H1 (cell line): ENCODE measurements around the gene MAGEA6. TPM values are rescaled to one million over a fixed set of nuclear protein-coding genes. Genes with fewer than 3 reads are reported as not detected.

Experiments
- CTCF ChIA-PET: fragments of 300-600 bp; sonication (Branson Sonifier 250); formaldehyde crosslinking; loops from one replicate; lab custom pipeline; 2021; ENCODE audit not compliant: partially characterized antibody; lab: Charles Lee
- POLR2A ChIA-PET: fragments of 300-600 bp; sonication (Branson Sonifier 250); formaldehyde crosslinking; loops from one replicate; lab custom pipeline; 2021; ENCODE audit warnings: inconsistent platforms; ENCODE audit not compliant: partially characterized antibody; lab: Charles Lee
- DNase-seq, 2 experiments: peaks; one replicate each; pipeline versions ENCODE4 v3.0.0 to v3.0.0-alpha.2; 2010 to 2022; ENCODE audit warnings: low spot score in 2 of 2, low read depth in 1 of 2, mixed read lengths in 1 of 2
- FAIRE-seq: peaks from 2 replicates; lab custom pipeline; 2011; peaks lifted over from hg19 to GRCh38; lab: Jason Lieb, UNC
- H2AFZ ChIP-seq: 2 replicates; pipeline ENCODE4 v1.8.1; 2012; ENCODE audit warnings: low read length, inconsistent platforms
- H2AK5ac ChIP-seq: 2 replicates; pipeline ENCODE4 v1.6.1; 2013; ENCODE audit warnings: low read depth, low read length
- H2BK120ac ChIP-seq: replicated peaks from 2 replicates; pipeline ENCODE3; 2013; ENCODE audit warnings: low read depth, low read length, inconsistent platforms
- H2BK12ac ChIP-seq: 2 replicates; pipeline ENCODE4 v1.6.1; 2013; ENCODE audit warnings: low read depth, low read length
- H2BK15ac ChIP-seq: 2 replicates; pipeline ENCODE4 v1.6.1; 2013; ENCODE audit warnings: low read length
- H2BK20ac ChIP-seq: 2 replicates; pipeline ENCODE4 v1.6.1; 2013; ENCODE audit warnings: low read length
- H2BK5ac ChIP-seq: 2 replicates; pipeline ENCODE4 v1.6.1; 2013; ENCODE audit warnings: low read depth, low read length
- H3K14ac ChIP-seq: 2 replicates; pipeline ENCODE4 v1.6.1; 2013; ENCODE audit warnings: inconsistent platforms; ENCODE audit not compliant: insufficient read length
- H3K18ac ChIP-seq: 2 replicates; pipeline ENCODE4 v1.6.1; 2013; ENCODE audit warnings: low read length; ENCODE audit errors: extremely low read depth
- H3K23ac ChIP-seq: 2 replicates; pipeline ENCODE4 v1.6.1; 2013; ENCODE audit warnings: inconsistent platforms; ENCODE audit not compliant: insufficient read length
- H3K23me2 ChIP-seq: 2 replicates; pipeline ENCODE4 v1.6.1; 2013; ENCODE audit warnings: low read depth, low read length
- H3K27ac ChIP-seq: 2 replicates; pipeline ENCODE4 v1.6.1; 2011; ENCODE audit warnings: low read depth, low read length, inconsistent platforms
- H3K27me3 ChIP-seq, 4 experiments: replicated peaks in 1 of 4; 1 replicate in 1 of 4; 2 replicates in 3 of 4; pipeline versions ENCODE4 v1.6.1 to v1.8.1; 2011 to 2013; ENCODE audit warnings: low read length in 3 of 4, mild to moderate bottlenecking in 3 of 4, inconsistent platforms in 2 of 4, mixed read lengths in 2 of 4, moderate library complexity in 1 of 4; ENCODE audit not compliant: control insufficient read depth in 3 of 4, insufficient read depth in 3 of 4; ENCODE audit errors: extremely low read depth in 1 of 4
- H3K36me3 ChIP-seq, 4 experiments: 2 replicates each; pipeline versions ENCODE4 v1.6.1 to v1.8.1; 2011 to 2013; ENCODE audit warnings: mild to moderate bottlenecking in 4 of 4, low read length in 3 of 4, moderate library complexity in 2 of 4, control low read depth in 1 of 4, inconsistent platforms in 1 of 4; ENCODE audit not compliant: insufficient read depth in 4 of 4, control insufficient read depth in 2 of 4
- H3K4ac ChIP-seq: replicated peaks from 2 replicates; pipeline ENCODE3; 2013; ENCODE audit warnings: low read length, low read depth, mixed read lengths, inconsistent platforms; ENCODE audit not compliant: insufficient read length
- H3K4me1 ChIP-seq, 4 experiments: replicated peaks in 1 of 4; 1 replicate in 1 of 4; 2 replicates in 3 of 4; pipeline versions ENCODE4 v1.6.1 to v1.8.1; 2011 to 2013; ENCODE audit warnings: low read length in 3 of 4, inconsistent platforms in 2 of 4, mixed read lengths in 1 of 4; ENCODE audit not compliant: insufficient read depth in 4 of 4, control insufficient read depth in 3 of 4
- H3K4me2 ChIP-seq, 2 experiments: 2 replicates each; pipeline versions ENCODE4 v1.6.1 to v1.8.1; 2011 to 2013; ENCODE audit warnings: low read depth in 2 of 2, low read length in 2 of 2, control low read depth in 1 of 2, inconsistent platforms in 1 of 2, mild to moderate bottlenecking in 1 of 2; ENCODE audit not compliant: insufficient read depth in 1 of 2
- H3K4me3 ChIP-seq, 4 experiments: fragments of 200-600, 300-600 bp in 1 of 4; sonication (generic), shearing (Covaris generic), sonication (Bioruptor Twin) in 1 of 4; 2 replicates each; pipeline versions ENCODE4 v1.5.1 to v1.8.1; 2011 to 2016; ENCODE audit warnings: low read length in 4 of 4, low read depth in 3 of 4, control low read depth in 2 of 4, inconsistent platforms in 2 of 4, mild to moderate bottlenecking in 2 of 4, mixed read lengths in 1 of 4, moderate library complexity in 1 of 4; ENCODE audit not compliant: insufficient read depth in 2 of 4; ENCODE audit errors: extremely low read depth in 1 of 4
- H3K56ac ChIP-seq: replicated peaks from 2 replicates; pipeline ENCODE3; 2013; ENCODE audit warnings: low read depth, mild to moderate bottlenecking, mixed read lengths, low read length, inconsistent platforms; ENCODE audit not compliant: insufficient read length
- H3K79me1 ChIP-seq: 2 replicates; pipeline ENCODE4 v1.6.1; 2013; ENCODE audit warnings: low read depth, low read length, control low read depth
- H3K79me2 ChIP-seq, 2 experiments: 2 replicates each; pipeline versions ENCODE4 v1.6.1 to v1.8.1; 2012 to 2013; ENCODE audit warnings: low read length in 2 of 2, mild to moderate bottlenecking in 2 of 2, inconsistent platforms in 1 of 2; ENCODE audit not compliant: insufficient read depth in 2 of 2, control insufficient read depth in 1 of 2
- H3K9ac ChIP-seq, 4 experiments: replicated peaks in 1 of 4; 1 replicate in 1 of 4; 2 replicates in 3 of 4; pipeline versions ENCODE4 v1.6.1 to v1.8.1; 2011 to 2013; ENCODE audit warnings: low read depth in 3 of 4, low read length in 3 of 4, control low read depth in 2 of 4, mild to moderate bottlenecking in 2 of 4, moderate library complexity in 2 of 4, inconsistent platforms in 1 of 4; ENCODE audit errors: extremely low read depth in 1 of 4
- H3K9me3 ChIP-seq, 2 experiments: 2 replicates each; pipeline versions ENCODE4 v1.6.1 to v1.8.1; 2012 to 2013; ENCODE audit warnings: mild to moderate bottlenecking in 2 of 2, moderate library complexity in 2 of 2, control low read depth in 1 of 2, inconsistent platforms in 1 of 2, low read depth in 1 of 2, low read length in 1 of 2, mixed read lengths in 1 of 2; ENCODE audit not compliant: insufficient read depth in 2 of 2
- H4K20me1 ChIP-seq, 2 experiments: replicated peaks in 1 of 2; 2 replicates each; pipeline versions ENCODE3 to v1.8.1; 2011 to 2013; ENCODE audit warnings: inconsistent platforms in 2 of 2, low read length in 2 of 2, mild to moderate bottlenecking in 1 of 2; ENCODE audit not compliant: insufficient read depth in 2 of 2, control insufficient read depth in 1 of 2
- H4K5ac ChIP-seq: 2 replicates; pipeline ENCODE4 v1.6.1; 2013; ENCODE audit warnings: low read length, low read depth, mixed read lengths, inconsistent platforms; ENCODE audit not compliant: insufficient read length
- H4K8ac ChIP-seq: 2 replicates; pipeline ENCODE4 v1.8.0; 2013; ENCODE audit warnings: mild to moderate bottlenecking, moderate library complexity, low read length, inconsistent platforms; ENCODE audit not compliant: insufficient read depth; ENCODE audit errors: extremely low read depth
- H4K91ac ChIP-seq: replicated peaks from 2 replicates; pipeline ENCODE3; 2013; ENCODE audit warnings: low read length, mixed read lengths, inconsistent platforms; ENCODE audit not compliant: insufficient read length
- CBX8 ChIP-seq: fragments of 300-800, 300-1000 bp; sonication (generic); IDR thresholded peaks from 2 replicates; pipeline ENCODE4 v1.7.1; 2016; ENCODE audit warnings: low read depth, low read length, borderline replicate concordance
- FOSL1 ChIP-seq: IDR thresholded peaks from 2 replicates; pipeline ENCODE4 v1.6.1; 2011; ENCODE audit warnings: mild to moderate bottlenecking, low read depth, low read length, moderate library complexity; ENCODE audit not compliant: insufficient read depth
- JUND ChIP-seq: IDR thresholded peaks from 2 replicates; pipeline ENCODE4 v1.6.1; 2011; ENCODE audit warnings: mild to moderate bottlenecking, improper control_type of control experiment, low read length
- KDM1A ChIP-seq: fragments of 200-600, 300-600 bp; sonication (generic); IDR thresholded peaks from 2 replicates; pipeline ENCODE4 v1.7.1; 2016; ENCODE audit warnings: mild to moderate bottlenecking, low read length, borderline replicate concordance
- MAFK ChIP-seq: IDR thresholded peaks from 2 replicates; pipeline ENCODE4 v1.6.1; 2012; ENCODE audit warnings: low read depth, mild to moderate bottlenecking, improper control_type of control experiment, low read length
- NRF1 ChIP-seq: IDR thresholded peaks from 2 replicates; pipeline ENCODE4 v1.6.1; 2011; ENCODE audit warnings: mild to moderate bottlenecking, low read depth, low read length, improper control_type of control experiment
- POU5F1 ChIP-seq: IDR thresholded peaks from 2 replicates; pipeline ENCODE4 v1.6.1; 2011; ENCODE audit warnings: low read depth, mild to moderate bottlenecking, low read length, moderate library complexity
- RFX5 ChIP-seq: IDR thresholded peaks from 2 replicates; pipeline ENCODE4 v1.6.1; 2011; ENCODE audit warnings: low read depth, low read length, improper control_type of control experiment, borderline replicate concordance
- RNF2 ChIP-seq: fragments of 200-900, 300-1000 bp; sonication (generic); IDR thresholded peaks from 2 replicates; pipeline ENCODE4 v1.7.1; 2016; ENCODE audit warnings: borderline replicate concordance, low read depth, mild to moderate bottlenecking, antibody characterized with exemption, low read length; ENCODE audit not compliant: poor library complexity, severe bottlenecking; ENCODE audit errors: missing control alignments
- RXRA ChIP-seq: IDR thresholded peaks from 2 replicates; pipeline ENCODE4 v1.6.1; 2011; ENCODE audit warnings: low read depth, mild to moderate bottlenecking, low read length, moderate library complexity; ENCODE audit not compliant: insufficient read depth
- SIRT6 ChIP-seq: IDR thresholded peaks from one replicate; pipeline ENCODE4 v1.7.1; 2012; ENCODE audit warnings: low read length, inconsistent platforms
- SP1 ChIP-seq: IDR thresholded peaks from 2 replicates; pipeline ENCODE4 v1.6.1; 2011; ENCODE audit warnings: low read depth, low read length
- SP2 ChIP-seq: IDR thresholded peaks from 2 replicates; pipeline ENCODE4 v1.6.1; 2012; ENCODE audit warnings: mild to moderate bottlenecking, low read length, inconsistent platforms
- WGBS, 2 experiments: shearing (Covaris generic) in 1 of 2; methylation state at CpG; one replicate each; pipeline versions ENCODE4 v1.1.6 to v1.1.7; 2013 to 2015; ENCODE audit warnings: low lambda C conversion rate in 2 of 2, mixed read lengths in 2 of 2, inconsistent platforms in 1 of 2, low coverage in 1 of 2, missing lambda C conversion rate in 1 of 2; ENCODE audit not compliant: insufficient replicate concordance in 2 of 2, insufficient coverage in 1 of 2, insufficient read length in 1 of 2; ENCODE audit errors: extremely low coverage in 1 of 2, missing lambda C conversion rate in 1 of 2; 5-methylcytosine and 5-hydroxymethylcytosine counted together
- polyA plus RNA-seq, 7 experiments: library from polyadenylated mRNA; depleted of rRNA in 3 of 7; stranded (reverse) in 5 of 7; unstranded in 2 of 7; fragments of >200 nt in 5 of 7; fragments of 200-250 nt in 2 of 7; gene quantifications; 1 replicate in 5 of 7; 2 replicates in 1 of 7; 4 replicates in 1 of 7; pipeline versions ENCODE4 v1.2.1 to v1.2.3, GENCODE V29; 2011 to 2013; ENCODE audit warnings: missing spikeins in 2 of 7, mixed read lengths in 2 of 7
- total RNA-seq: library from RNA; stranded (reverse); fragmentation: NEBNext Ultra II Directional; extraction: Animal tissue kit (Norgen Biotek cat#: 25700); gene quantifications from 2 replicates; pipeline ENCODE4 v1.2.1, GENCODE V29; 2021

Gene MAGEA6
- total and polyA plus RNA-seq, 2 of the 8 experiments (the other 6 are each of a cell fraction or from before 2014, with no cell fraction given): 0.08 TPM; not detected in 1

DNA sequence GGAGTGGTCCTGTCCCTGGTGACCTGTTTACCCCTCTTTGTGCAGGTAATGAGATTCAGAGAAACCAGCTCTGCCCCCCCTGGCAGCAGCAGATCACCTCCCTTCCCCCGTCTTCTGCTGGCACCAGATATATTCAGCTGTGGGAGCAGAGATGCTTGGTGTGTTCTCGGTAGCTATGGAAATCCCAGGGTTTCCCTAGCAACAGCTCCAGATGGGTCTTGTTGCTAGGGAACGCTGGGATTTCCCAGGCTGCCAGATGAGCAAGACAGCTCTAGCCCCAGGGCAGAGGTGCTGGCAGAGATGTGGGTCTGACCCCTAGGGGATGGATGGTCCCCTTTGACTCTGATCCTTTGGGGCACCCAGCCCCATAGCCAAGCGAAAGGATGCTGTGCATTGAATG, 40.9 kb upstream of the MAGEA6 start:
- no peak overlapping the region for H2BK20ac ChIP-seq
- H4K5ac ChIP-seq: no peak overlapping the region
- no peak overlapping the region for H2BK120ac ChIP-seq
- H4K8ac ChIP-seq: no peak overlapping the region
- no peak overlapping the region for H2AFZ ChIP-seq
- H3K9me3 ChIP-seq: no peaks in the 10 kb centered on the region
- no peaks in the 10 kb centered on the region for H3K23me2 ChIP-seq
- H4K91ac ChIP-seq: no peak overlapping the region
- H3K4me3 ChIP-seq: no peak overlapping the region
- H3K36me3 ChIP-seq: no peaks in the 10 kb centered on the region
- H3K4ac ChIP-seq: no peak overlapping the region
- H3K18ac ChIP-seq: no peak overlapping the region
- no peaks in the 10 kb centered on the region for H4K20me1 ChIP-seq
- FAIRE-seq (no peak), DNase-seq (no peak)
- no peak overlapping the region for H3K27ac ChIP-seq
- no peak for TF ChIP-seq NRF1
- TF ChIP-seq SIRT6: no peak
- TF ChIP-seq POU5F1: no peak
- TF ChIP-seq FOSL1: no peak
- TF ChIP-seq SP2: no peak
- no peak for TF ChIP-seq RNF2
- TF ChIP-seq RFX5: no peak
- no peak for TF ChIP-seq JUND
- TF ChIP-seq RXRA: no peak
- no peak for TF ChIP-seq KDM1A
- TF ChIP-seq CBX8: no peak
- no peak for TF ChIP-seq SP1
- TF ChIP-seq MAFK: no peak
- no peak overlapping the region for H2BK12ac ChIP-seq
- ChIA-PET CTCF (interaction anchor here (0.6 to 1.6 kb wide), 4 partner anchors 11 to 1600 kb away, joined by 3 to 6 read pairs (median 3); no protein-coding TSS in a partner anchor), POLR2A (no interaction called here)
- H2BK5ac ChIP-seq: no peak overlapping the region
- WGBS, 2 experiments: 74% methylated on average over 3 of the region's 4 CpGs; no CpG with 5 or more reads in 1 of the 2 experiments
- H3K79me1 ChIP-seq: no peaks in the 10 kb centered on the region
- no peak overlapping the region for H3K56ac ChIP-seq
- H2AK5ac ChIP-seq: no peak overlapping the region
- no peaks in the 10 kb centered on the region for H3K27me3 ChIP-seq
- H3K4me2 ChIP-seq: no peak overlapping the region
- H2BK15ac ChIP-seq: no peak overlapping the region
- H3K9ac ChIP-seq: no peak overlapping the region
- no peaks in the 10 kb centered on the region for H3K79me2 ChIP-seq
- no peak overlapping the region for H3K14ac ChIP-seq
- no peak overlapping the region for H3K23ac ChIP-seq
- H3K4me1 ChIP-seq: no peaks in the 10 kb centered on the region
